Gastrocnemius medialis (tissue), 4 donors: Measurements from ENCODE around the gene PELO. TPM values are rescaled to one million over a fixed set of nuclear protein-coding genes. Genes with fewer than 3 reads are reported as not detected.
A peak's percentile ranks its signal among the peaks of the same experiment; 100 is the strongest.

Experiments used
- ATAC-seq, 2 donors: fragments of 150-250 bp; one replicate each; pipeline ENCODE4 v1.9.1; 2016
- DNase-seq, 2 donors: peaks; one replicate each; pipeline ENCODE4 v3.0.0-alpha.2; 2019
- H3K27ac ChIP-seq, 4 donors: fragments of 200-600 bp; sonication (generic); 1 replicate in 1 of 4; 2 replicates in 3 of 4; pipeline ENCODE4 v1.5.1; 2016 to 2018; ENCODE audit warnings: mild to moderate bottlenecking in 2 of 4, moderate library complexity in 1 of 4
- H3K27me3 ChIP-seq, 3 donors: fragments of 200-600 bp; sonication (generic) in 2 of 3; 1 replicate in 1 of 3; 2 replicates in 2 of 3; pipeline versions ENCODE4 v1.5.1 to v1.6.0; 2016 to 2019; ENCODE audit warnings: mild to moderate bottlenecking in 1 of 3, moderate library complexity in 1 of 3
- H3K36me3 ChIP-seq, 2 donors: fragments of 200-600 bp; sonication (generic) in 1 of 2; one replicate each; pipeline ENCODE4 v1.5.1; 2017 to 2018
- H3K4me1 ChIP-seq, 2 donors: fragments of 200-600 bp; sonication (generic) in 1 of 2; one replicate each; pipeline ENCODE4 v1.5.1; 2016 to 2017; ENCODE audit warnings: mild to moderate bottlenecking in 2 of 2
- H3K4me3 ChIP-seq, 4 donors: fragments of 200-600 bp; sonication (generic) in 3 of 4; 1 replicate in 1 of 4; 2 replicates in 3 of 4; pipeline ENCODE4 v1.5.1; 2016 to 2019; ENCODE audit warnings: mild to moderate bottlenecking in 2 of 4
- H3K9me3 ChIP-seq, 3 donors: fragments of 200-600 bp; sonication (generic) in 2 of 3; 1 replicate in 1 of 3; 2 replicates in 2 of 3; pipeline ENCODE4 v1.5.1; 2016 to 2019
- CTCF ChIP-seq, 5 experiments: fragments of 450-650 bp in 3 of 5; fragments of 200-600 bp in 2 of 5; sonication (generic) in 2 of 5; IDR thresholded peaks in 4 of 5; conservative IDR thresholded peaks in 1 of 5; 1 replicate in 4 of 5; 2 replicates in 1 of 5; pipeline ENCODE4 v1.5.1; 2016 to 2019; ENCODE audit warnings: antibody characterized with exemption in 5 of 5, mild to moderate bottlenecking in 3 of 5, moderate library complexity in 3 of 5
- POLR2A ChIP-seq, 2 donors: fragments of 450-650 bp; IDR thresholded peaks; one replicate each; pipeline ENCODE4 v1.6.1; 2017; ENCODE audit warnings: antibody characterized with exemption in 2 of 2, mild to moderate bottlenecking in 2 of 2, moderate library complexity in 2 of 2
- in situ Hi-C, 4 donors: fragments of 200-750 bp; cut with MboI; loops; one replicate each; pipeline versions ENCODE4 v1.15.0 to v1.8.0; 2017; ENCODE audit warnings: low sequenced_read_pairs in 4 of 4
- intact Hi-C: fragments of 100-400 bp; cut with DNase I; formaldehyde crosslinking; loops from one replicate; pipeline ENCODE4 v1.15.1; 2023; ENCODE audit warnings: low total_unique reads
- total RNA-seq, 4 donors: library from RNA; depleted of rRNA; stranded (reverse); fragments of >200 nt; gene quantifications; one replicate each; pipeline versions ENCODE4 v1.1.0 to v1.2.3, GENCODE V29; 2016

Gene PELO
- total RNA-seq, 4 donors from 2014 or later, result 13.8 to 28.5 (median 18.5) TPM

- Histone ChIP-seq H3K4me1 (no peaks in the 10 kb centered on the region), H3K27ac (peak overlapping the region in 1 of 4 donors; percentile 65), H3K27me3 (no peaks in the 10 kb centered on the region), H3K9me3 (no peaks in the 10 kb centered on the region), H3K36me3 (no peaks in the 10 kb centered on the region), H3K4me3 (no peak overlapping the region)
- ATAC-seq (no peak), DNase-seq (no peak)
- TF ChIP-seq CTCF (IDR thresholded peaks at IDR 0.05 in 4 of 5, conservative IDR thresholded peaks at IDR 0.05 in 1 of 5) (no peak), POLR2A (IDR thresholded peaks at IDR 0.05) (no peak)
- in situ Hi-C loops, result no loop called here
- intact Hi-C loops, result no loop called here
These were observed 28.4 kb upstream of the PELO start for GRCh38 chr5:52759331-52759730.

- TF ChIP-seq CTCF (IDR thresholded peaks at IDR 0.05 in 4 of 5, conservative IDR thresholded peaks at IDR 0.05 in 1 of 5) (no peak), POLR2A (IDR thresholded peaks at IDR 0.05) (no peak)
- Histone ChIP-seq H3K27me3 (no peaks in the 10 kb centered on the region), H3K4me3 (no peak overlapping the region), H3K36me3 (no peaks in the 10 kb centered on the region), H3K4me1 (no peaks in the 10 kb centered on the region), H3K27ac (no peak overlapping the region), H3K9me3 (no peaks in the 10 kb centered on the region)
- in situ Hi-C loops, result no loop called here
- ATAC-seq (no peak), DNase-seq (no peak)
- intact Hi-C loops, result no loop called here
These were observed 26.9 kb upstream of the PELO start for GRCh38 chr5:52760695-52761366.

DNA sequence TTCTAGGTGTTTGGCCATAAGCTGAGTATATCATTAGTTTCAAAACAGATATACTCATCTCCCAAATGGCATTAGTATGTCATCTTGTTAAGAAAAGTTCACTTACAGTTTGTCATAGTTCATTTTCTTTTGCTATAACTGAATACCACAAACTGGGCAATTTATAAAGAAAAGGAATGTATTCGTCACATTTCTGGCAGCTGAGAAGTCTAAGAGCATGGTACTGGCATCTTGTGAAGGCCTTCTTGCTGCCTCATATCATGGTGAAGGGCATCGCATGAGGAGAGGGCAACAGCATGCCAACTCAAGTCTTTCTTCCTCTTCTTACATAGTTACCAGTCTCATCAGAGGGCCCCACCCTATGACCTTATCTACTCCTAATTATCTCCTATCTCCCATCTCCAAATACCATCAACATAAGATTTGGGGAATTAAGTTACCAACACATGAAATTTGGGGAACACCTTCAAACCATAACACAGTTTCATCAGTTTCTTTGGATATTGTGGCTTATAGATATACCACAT is 20.4 kb upstream of the PELO start:
- intact Hi-C loops, result no loop called here
- H3K36me3 ChIP-seq, result no peaks in the 10 kb centered on the region

GRCh38 chr5:52767766-52768480 is 19.8 kb upstream of the PELO start:
- in situ Hi-C loops (no loop called here), intact Hi-C loops (no loop called here)
- Histone ChIP-seq H3K4me3 (no peak overlapping the region), H3K27ac (no peak overlapping the region), H3K4me1 (no peaks in the 10 kb centered on the region), H3K27me3 (no peaks in the 10 kb centered on the region), H3K9me3 (no peaks in the 10 kb centered on the region), H3K36me3 (no peaks in the 10 kb centered on the region)
- ATAC-seq (no peak), DNase-seq (no peak)
- TF ChIP-seq CTCF (IDR thresholded peaks at IDR 0.05 in 4 of 5, conservative IDR thresholded peaks at IDR 0.05 in 1 of 5) (no peak), POLR2A (IDR thresholded peaks at IDR 0.05) (no peak)

More for the DNA sequence above, 20.4 kb upstream of the PELO start:
- DNase-seq (no peak), ATAC-seq (no peak)
- Histone ChIP-seq H3K27ac (no peak overlapping the region), H3K4me3 (no peak overlapping the region), H3K27me3 (no peaks in the 10 kb centered on the region), H3K9me3 (no peaks in the 10 kb centered on the region), H3K4me1 (no peaks in the 10 kb centered on the region)
- no peak for TF ChIP-seq CTCF (IDR thresholded peaks at IDR 0.05 in 4 of 5, conservative IDR thresholded peaks at IDR 0.05 in 1 of 5)
- no peak for TF ChIP-seq POLR2A (IDR thresholded peaks at IDR 0.05)
- in situ Hi-C loops, result no loop called here
